Measurements from ENCODE around the gene MRPS35. TPM values are rescaled to one million over a fixed set of nuclear protein-coding genes. Genes with fewer than 3 reads are reported as not detected.

Gene MRPS35
- total RNA-seq, 4 donors from 2014 or later = 50.8 to 74.0 (median 57.5) TPM

DNA sequence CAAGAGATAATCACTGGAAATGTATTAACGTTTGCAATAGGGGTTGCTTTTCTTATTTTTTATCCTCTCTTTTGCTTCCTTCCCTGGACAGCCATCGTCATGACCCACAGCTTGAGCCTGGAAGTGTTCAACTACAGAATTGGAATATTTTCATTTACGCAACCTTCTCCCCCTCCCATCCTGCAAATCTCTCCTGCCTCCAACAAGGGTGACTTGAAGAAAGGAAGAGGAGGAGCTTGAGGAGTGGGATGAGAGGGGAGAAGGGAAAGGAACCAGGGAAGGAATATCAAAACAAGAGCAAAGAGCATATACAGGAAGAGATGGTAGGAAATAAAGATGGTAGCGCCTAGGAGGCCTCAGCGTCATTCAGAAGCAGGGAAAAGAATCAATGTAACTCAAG, 71.0 kb downstream of the MRPS35 start:
- no peak overlapping the region for H3K4me3 ChIP-seq (replicated peaks in 1 of 3)
- H3K27me3 ChIP-seq = no peaks in the 10 kb centered on the region
- peak overlapping the region; percentile 9 to 88 (median 85) for H3K27ac ChIP-seq
- TF ChIP-seq, protein P1, sequence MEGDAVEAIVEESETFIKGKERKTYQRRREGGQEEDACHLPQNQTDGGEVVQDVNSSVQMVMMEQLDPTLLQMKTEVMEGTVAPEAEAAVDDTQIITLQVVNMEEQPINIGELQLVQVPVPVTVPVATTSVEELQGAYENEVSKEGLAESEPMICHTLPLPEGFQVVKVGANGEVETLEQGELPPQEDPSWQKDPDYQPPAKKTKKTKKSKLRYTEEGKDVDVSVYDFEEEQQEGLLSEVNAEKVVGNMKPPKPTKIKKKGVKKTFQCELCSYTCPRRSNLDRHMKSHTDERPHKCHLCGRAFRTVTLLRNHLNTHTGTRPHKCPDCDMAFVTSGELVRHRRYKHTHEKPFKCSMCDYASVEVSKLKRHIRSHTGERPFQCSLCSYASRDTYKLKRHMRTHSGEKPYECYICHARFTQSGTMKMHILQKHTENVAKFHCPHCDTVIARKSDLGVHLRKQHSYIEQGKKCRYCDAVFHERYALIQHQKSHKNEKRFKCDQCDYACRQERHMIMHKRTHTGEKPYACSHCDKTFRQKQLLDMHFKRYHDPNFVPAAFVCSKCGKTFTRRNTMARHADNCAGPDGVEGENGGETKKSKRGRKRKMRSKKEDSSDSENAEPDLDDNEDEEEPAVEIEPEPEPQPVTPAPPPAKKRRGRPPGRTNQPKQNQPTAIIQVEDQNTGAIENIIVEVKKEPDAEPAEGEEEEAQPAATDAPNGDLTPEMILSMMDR (IDR thresholded peaks at IDR 0.05) = no peak
- no peak for TF ChIP-seq POLR2A (IDR thresholded peaks at IDR 0.05)
- DNase-seq = no peak
- no peaks in the 10 kb centered on the region for H3K36me3 ChIP-seq
- intact Hi-C loops (cut with DNase I) = no loop called here
- H3K4me1 ChIP-seq = peaks cover 18% of the 10 kb centered on the region in 2 donors
- H3K9me3 ChIP-seq = no peaks in the 10 kb centered on the region
- 62 to 66% methylated on average over 5 of the region's 5 CpGs for WGBS, 2 donors

DNA sequence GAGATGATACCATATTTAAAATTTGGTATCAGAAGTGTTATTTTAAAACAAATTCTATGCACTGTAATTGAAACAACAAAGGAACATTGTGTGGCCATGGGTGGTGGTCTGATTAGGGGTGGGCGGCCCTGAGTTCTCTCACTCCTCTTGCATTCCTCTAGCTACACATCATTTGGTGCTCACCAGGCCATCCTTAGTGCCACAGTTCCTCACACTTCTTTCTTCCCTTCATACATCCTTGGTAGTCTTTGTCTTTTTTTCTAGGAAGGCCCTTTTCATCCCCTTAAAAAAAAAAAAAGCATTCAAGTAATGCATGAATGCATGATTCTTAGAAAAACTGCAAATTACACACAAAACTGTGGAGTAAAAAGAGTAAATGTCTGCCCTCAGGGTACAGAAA, 71.8 kb downstream of the MRPS35 start:
- WGBS, 2 donors = 89 to 100% methylated on average over 1 of the region's 1 CpG
- intact Hi-C loops (cut with DNase I) = no loop called here
- H3K36me3 ChIP-seq = no peaks in the 10 kb centered on the region
- H3K27ac ChIP-seq = no peak overlapping the region
- no peaks in the 10 kb centered on the region for H3K27me3 ChIP-seq
- peaks cover 18% of the 10 kb centered on the region in 2 donors for H3K4me1 ChIP-seq
- no peak for DNase-seq
- no peak overlapping the region for H3K4me3 ChIP-seq (replicated peaks in 1 of 3)
- H3K9me3 ChIP-seq = no peaks in the 10 kb centered on the region
- TF ChIP-seq, protein P1 (IDR thresholded peaks at IDR 0.05) = no peak
- TF ChIP-seq POLR2A (IDR thresholded peaks at IDR 0.05) = no peak

DNA sequence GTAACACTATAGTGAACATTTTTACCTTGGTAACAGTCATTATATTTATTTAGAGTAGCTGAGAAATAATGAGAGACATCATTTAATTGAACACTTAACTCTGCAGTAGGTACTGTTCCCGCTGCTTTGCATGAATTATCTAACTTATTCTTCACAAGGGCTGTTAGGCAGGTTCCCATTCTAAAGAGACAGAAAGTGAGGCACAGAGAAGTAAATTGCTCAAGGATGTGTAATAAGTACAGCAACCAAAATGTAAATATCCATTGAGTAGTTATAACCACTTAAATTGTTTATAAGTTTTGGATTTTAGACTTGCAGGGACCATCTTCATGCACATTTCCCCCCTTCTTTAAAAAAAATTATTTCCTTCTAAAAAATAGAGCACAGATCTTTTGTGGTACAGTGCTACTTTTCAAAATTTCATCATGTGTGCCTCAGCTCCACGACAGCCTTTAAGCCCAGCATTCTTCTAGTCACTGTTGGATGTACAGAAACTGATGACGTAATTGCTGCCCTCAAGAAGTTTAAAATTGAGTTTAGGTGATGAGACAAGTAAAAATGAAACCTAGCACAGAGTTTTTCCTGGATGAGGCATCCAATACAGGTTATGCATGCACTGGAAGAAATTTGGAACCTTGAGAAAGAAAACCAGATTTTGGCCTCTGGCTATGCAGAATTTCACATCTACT, 75.4 kb downstream of the MRPS35 start:
- no peak overlapping the region for H3K27ac ChIP-seq
- H3K27me3 ChIP-seq = no peaks in the 10 kb centered on the region
- TF ChIP-seq, protein P1 (IDR thresholded peaks at IDR 0.05) = no peak
- TF ChIP-seq POLR2A (IDR thresholded peaks at IDR 0.05) = no peak
- no peak for DNase-seq
- WGBS, 2 donors = 83 to 90% methylated on average over 3 of the region's 3 CpGs
- no peaks in the 10 kb centered on the region for H3K36me3 ChIP-seq
- H3K9me3 ChIP-seq = no peaks in the 10 kb centered on the region
- intact Hi-C loops (cut with DNase I) = no loop called here
- peaks cover 14 to 23% of the 10 kb centered on the region in 2 donors for H3K4me1 ChIP-seq
- no peak overlapping the region for H3K4me3 ChIP-seq (replicated peaks in 1 of 3)

DNA sequence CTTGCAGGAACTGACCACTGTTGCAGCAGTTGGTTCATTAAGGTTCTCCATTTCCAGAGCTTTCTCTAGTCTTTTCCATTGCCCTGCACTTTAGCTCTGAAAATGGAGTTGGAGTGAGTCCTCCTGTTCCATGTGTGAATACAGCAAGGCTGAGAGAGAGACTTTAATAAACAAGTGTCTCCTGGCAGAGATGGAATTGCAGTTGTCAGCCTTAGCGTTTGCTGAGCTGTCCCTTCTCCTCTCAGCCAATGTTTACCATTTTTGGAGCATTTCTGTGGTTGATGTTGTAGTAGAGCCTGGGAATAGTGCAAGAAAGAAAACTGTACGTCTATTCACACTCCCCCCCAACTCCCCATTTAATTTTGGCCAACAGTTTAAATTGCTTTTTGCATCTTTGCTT, 76.9 kb downstream of the MRPS35 start:
- no peak overlapping the region for H3K27ac ChIP-seq
- H3K27me3 ChIP-seq = no peaks in the 10 kb centered on the region
- intact Hi-C loops (cut with DNase I) = no loop called here
- H3K36me3 ChIP-seq = peaks cover 0 to 10% of the 10 kb centered on the region in 2 donors
- TF ChIP-seq, protein P1 (IDR thresholded peaks at IDR 0.05) = no peak
- TF ChIP-seq POLR2A (IDR thresholded peaks at IDR 0.05) = no peak
- no peaks in the 10 kb centered on the region for H3K9me3 ChIP-seq
- H3K4me1 ChIP-seq = peaks cover under 1 to 12% of the 10 kb centered on the region in 2 donors
- 70 to 79% methylated on average over 2 of the region's 2 CpGs for WGBS, 2 donors
- no peak for DNase-seq
- no peak overlapping the region for H3K4me3 ChIP-seq (replicated peaks in 1 of 3)

DNA sequence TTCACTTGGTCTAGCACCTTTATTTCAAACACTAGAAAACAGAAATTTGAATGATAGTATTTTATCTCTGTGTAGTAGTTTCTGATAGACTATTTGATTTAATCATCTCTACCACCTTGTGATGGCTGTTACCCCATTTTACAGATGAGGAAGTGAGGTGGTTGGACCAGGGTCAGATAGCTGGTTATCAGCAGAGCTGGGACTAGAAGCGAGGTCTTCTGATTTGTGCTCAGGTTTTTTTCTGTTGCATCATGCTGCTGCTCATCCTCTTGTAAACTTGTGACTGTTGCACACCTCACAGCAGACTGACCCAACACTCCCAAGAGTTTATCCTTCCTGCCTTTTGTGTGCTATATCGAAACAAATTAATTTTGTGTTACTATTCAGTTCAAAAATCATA, 79.5 kb downstream of the MRPS35 start:
- no peak overlapping the region for H3K4me3 ChIP-seq (replicated peaks in 1 of 3)
- no peak overlapping the region for H3K27ac ChIP-seq
- H3K36me3 ChIP-seq = peaks cover 0 to 25% of the 10 kb centered on the region in 2 donors
- H3K4me1 ChIP-seq = peaks cover 0 to 12% of the 10 kb centered on the region in 2 donors
- H3K9me3 ChIP-seq = no peaks in the 10 kb centered on the region
- 94 to 100% methylated on average over 2 of the region's 2 CpGs for WGBS, 2 donors
- DNase-seq = no peak
- H3K27me3 ChIP-seq = no peaks in the 10 kb centered on the region
- intact Hi-C loops (cut with DNase I) = no loop called here
- TF ChIP-seq POLR2A (IDR thresholded peaks at IDR 0.05) = no peak
- TF ChIP-seq, protein P1 (IDR thresholded peaks at IDR 0.05) = no peak
